HCT116 (cell line): ENCODE measurements around the gene AOC2. TPM values are rescaled to one million over a fixed set of nuclear protein-coding genes. Genes with fewer than 3 reads are reported as not detected.

Experiments
- ATAC-seq: fragments of 200-7000 bp; cut with Tn5 transposase; 2 replicates; pipeline ENCODE4 v1.9.1; 2020; ENCODE audit warnings: mild to moderate bottlenecking, moderate library complexity
- BruUV-seq: library from RNA; stranded (reverse); fragments of 400-500 nt; replicated peaks from 2 replicates; lab custom pipeline; 2021; lab: Mats Ljungman, UMichigan
- CTCF ChIA-PET: fragments of 300-600 bp; sonication (Branson Sonifier 250); formaldehyde crosslinking; loops from one replicate; lab custom pipeline; 2021; ENCODE audit warnings: antibody characterized with exemption; lab: Charles Lee
- POLR2A ChIA-PET: fragments of 300-600, 350-600 bp; sonication (Branson Sonifier 250); formaldehyde crosslinking; loops from one replicate; lab custom pipeline; 2021; ENCODE audit warnings: antibody characterized with exemption; lab: Charles Lee
- RAD21 ChIA-PET, 2 experiments: fragments of 300-600 bp; sonication (Branson Sonifier 250); formaldehyde crosslinking; loops; one replicate each; lab custom pipeline; 2023; ENCODE audit warnings: low total read pairs in 2 of 2; ENCODE audit not compliant: uncharacterized antibody in 2 of 2, unreplicated experiment in 2 of 2, low non-redundant PET in 1 of 2; lab: Charles Lee
- DNase-seq: peaks from one replicate; pipeline ENCODE4 v3.0.0-alpha.2; 2010; ENCODE audit warnings: low read depth, low spot score
- H2AFZ ChIP-seq: fragments of 200-600 bp; shearing (Covaris generic), sonication (generic); 2 replicates; pipeline ENCODE4 v1.6.1; 2017; ENCODE audit warnings: low read depth, mixed run types, mixed read lengths, antibody characterized with exemption, low read length; ENCODE audit not compliant: poor library complexity, severe bottlenecking
- H3K27ac ChIP-seq: 2 replicates; pipeline ENCODE4 v1.5.1; 2012; ENCODE audit warnings: low read depth, low read length
- H3K27me3 ChIP-seq: fragments of 200-600 bp; sonication (generic); 2 replicates; pipeline ENCODE4 v1.6.1; 2016; ENCODE audit warnings: mixed run types, low read length, mixed read lengths; ENCODE audit not compliant: insufficient read depth
- H3K36me3 ChIP-seq, 2 experiments: fragments of 200-500 bp in 1 of 2; fragments of 200-600 bp in 1 of 2; sonication (Bioruptor generic) in 1 of 2; sonication (generic) in 1 of 2; 2 replicates each; pipeline versions ENCODE4 v1.5.1 to v1.6.1; 2014 to 2016; ENCODE audit warnings: low read length in 2 of 2, inconsistent platforms in 1 of 2, mixed read lengths in 1 of 2, mixed run types in 1 of 2; ENCODE audit not compliant: insufficient read depth in 2 of 2, control insufficient read depth in 1 of 2
- H3K4me1 ChIP-seq, 2 experiments: fragments of 200-600 bp in 1 of 2; sonication (generic) in 1 of 2; 2 replicates each; pipeline versions ENCODE4 v1.5.1 to v1.6.1; 2012 to 2017; ENCODE audit warnings: low read length in 2 of 2, inconsistent platforms in 1 of 2, mild to moderate bottlenecking in 1 of 2, mixed read lengths in 1 of 2, mixed run types in 1 of 2, moderate library complexity in 1 of 2; ENCODE audit not compliant: insufficient read depth in 2 of 2, control insufficient read depth in 1 of 2
- H3K4me2 ChIP-seq: fragments of 200-600 bp; sonication (generic); 2 replicates; pipeline ENCODE4 v1.6.1; 2017; ENCODE audit warnings: mixed run types, low read length, mixed read lengths
- H3K4me3 ChIP-seq, 2 experiments: fragments of 200-600 bp in 1 of 2; sonication (generic) in 1 of 2; replicated peaks in 1 of 2; 2 replicates each; pipeline ENCODE4 v1.5.1; 2011 to 2016; ENCODE audit warnings: low read length in 2 of 2, control low read depth in 1 of 2, low read depth in 1 of 2, mild to moderate bottlenecking in 1 of 2, mixed read lengths in 1 of 2, mixed run types in 1 of 2
- H3K79me2 ChIP-seq: fragments of 200-600 bp; sonication (generic); 2 replicates; pipeline ENCODE4 v1.6.1; 2017; ENCODE audit warnings: mild to moderate bottlenecking, mixed run types, low read length, moderate library complexity, mixed read lengths; ENCODE audit not compliant: insufficient read depth
- H3K9ac ChIP-seq: fragments of 200-600 bp; sonication (generic); 2 replicates; pipeline ENCODE4 v1.6.1; 2016; ENCODE audit warnings: low read length, mixed read lengths
- H3K9me2 ChIP-seq: fragments of 200-600 bp; sonication (generic), shearing (Covaris generic); 2 replicates; pipeline ENCODE4 v1.6.1; 2017; ENCODE audit warnings: mixed run types, mild to moderate bottlenecking, moderate library complexity; ENCODE audit not compliant: insufficient read depth
- H3K9me3 ChIP-seq, 2 experiments: fragments of 200-500 bp in 1 of 2; fragments of 200-600 bp in 1 of 2; sonication (Bioruptor generic) in 1 of 2; sonication (generic) in 1 of 2; 2 replicates each; pipeline ENCODE4 v1.6.1; 2014 to 2017; ENCODE audit warnings: low read length in 2 of 2, mixed read lengths in 2 of 2, inconsistent platforms in 1 of 2, low read depth in 1 of 2, mild to moderate bottlenecking in 1 of 2, mixed run types in 1 of 2, moderate library complexity in 1 of 2; ENCODE audit not compliant: control insufficient read depth in 1 of 2, insufficient read depth in 1 of 2
- H4K20me1 ChIP-seq: fragments of 200-600 bp; sonication (generic), shearing (Covaris generic); 2 replicates; pipeline ENCODE4 v1.6.1; 2017; ENCODE audit warnings: mixed run types, mild to moderate bottlenecking, moderate library complexity; ENCODE audit not compliant: insufficient read depth
- CBX3 ChIP-seq: IDR thresholded peaks from 2 replicates; pipeline ENCODE4 v1.6.1; 2012; ENCODE audit warnings: low read depth
- EZH2 ChIP-seq: fragments of 200-600 bp; sonication (generic); IDR thresholded peaks from 2 replicates; pipeline ENCODE4 v1.6.1; 2017; ENCODE audit warnings: antibody characterized with exemption, mixed run types
- FOSL1 ChIP-seq: IDR thresholded peaks from 2 replicates; pipeline ENCODE4 v1.6.1; 2012; ENCODE audit warnings: low read depth
- JUND ChIP-seq: IDR thresholded peaks from 2 replicates; pipeline ENCODE4 v1.6.1; 2012
- MAX ChIP-seq: IDR thresholded peaks from 2 replicates; pipeline ENCODE4 v1.6.1; 2012
- RAD21 ChIP-seq: IDR thresholded peaks from 2 replicates; pipeline ENCODE4 v1.6.1; 2012; ENCODE audit warnings: low read depth, mild to moderate bottlenecking
- SIN3A ChIP-seq: IDR thresholded peaks from 2 replicates; pipeline ENCODE4 v1.6.1; 2012; ENCODE audit warnings: low read depth
- SP1 ChIP-seq: IDR thresholded peaks from 2 replicates; pipeline ENCODE4 v1.6.1; 2012; ENCODE audit warnings: low read depth
- ZFX ChIP-seq: fragments of 450-650 bp; IDR thresholded peaks from 2 replicates; pipeline ENCODE4 v1.6.1; 2017
- intact Hi-C: fragments of 100-400 bp; cut with micrococcal nuclease; formaldehyde crosslinking; loops from 2 replicates; pipeline ENCODE4 v1.10.0; 2022
- total RNA-seq: library from RNA; stranded (reverse); gene quantifications from one replicate; pipeline ENCODE4 v1.2.1, GENCODE V29; 2021; ENCODE audit not compliant: unreplicated experiment
- TF ChIP-seq, protein P1 (sequence below): IDR thresholded peaks from 2 replicates; pipeline ENCODE4 v1.6.1; 2011; ENCODE audit warnings: mild to moderate bottlenecking, low read length, moderate library complexity; ENCODE audit not compliant: insufficient replicate concordance; ENCODE audit errors: extremely low read depth

AOC2 gene
- total RNA-seq, 1 experiment from 2014 or later, result 8.0 TPM

DNA sequence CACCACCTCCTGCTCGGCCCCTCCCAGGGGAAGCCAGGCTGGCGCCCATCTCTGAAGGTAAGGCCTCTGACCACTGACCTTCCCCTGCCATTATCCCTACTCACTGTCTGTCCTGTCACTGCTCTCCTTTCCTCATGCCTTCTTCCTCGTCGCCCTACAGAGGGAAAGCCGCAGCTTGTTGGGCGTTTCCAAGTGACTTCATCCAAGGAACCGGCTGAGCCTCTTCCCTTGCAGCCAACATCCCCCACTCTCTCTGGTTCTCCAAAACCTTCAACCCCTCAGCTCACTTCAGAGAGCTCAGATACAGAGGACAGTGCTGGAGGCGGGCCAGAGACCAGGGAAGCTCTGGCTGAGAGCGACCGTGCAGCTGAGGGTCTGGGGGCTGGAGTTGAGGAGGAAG is 48.9 kb upstream of the AOC2 start:
- Histone ChIP-seq H3K79me2 (peaks cover 8% of the 10 kb centered on the region; the same call in 1 of the 2 replicates), H3K27me3 (no peaks in the 10 kb centered on the region), H2AFZ (no peak overlapping the region), H3K4me2 (no peak overlapping the region), H3K9ac (no peak overlapping the region), H3K36me3 (no peaks in the 10 kb centered on the region), H3K4me3 (no peak overlapping the region), H3K27ac (no peak overlapping the region), H4K20me1 (no peaks in the 10 kb centered on the region), H3K9me3 (no peaks in the 10 kb centered on the region), H3K9me2 (no peaks in the 10 kb centered on the region), H3K4me1 (peaks cover 4 to 9% of the 10 kb centered on the region in 2 experiments; a peak in 2 of 4 replicates)
- intact Hi-C loops, result no loop called here
- DNase-seq, result no peak
- ChIA-PET POLR2A (no interaction called here), RAD21 (no interaction called here), CTCF (no interaction called here)
- ATAC-seq, result no peak
- no peak for TF ChIP-seq SP1
- TF ChIP-seq ZFX, result no peak
- TF ChIP-seq MAX, result no peak
- no peak for TF ChIP-seq JUND
- no peak for TF ChIP-seq FOSL1
- TF ChIP-seq, protein P1, sequence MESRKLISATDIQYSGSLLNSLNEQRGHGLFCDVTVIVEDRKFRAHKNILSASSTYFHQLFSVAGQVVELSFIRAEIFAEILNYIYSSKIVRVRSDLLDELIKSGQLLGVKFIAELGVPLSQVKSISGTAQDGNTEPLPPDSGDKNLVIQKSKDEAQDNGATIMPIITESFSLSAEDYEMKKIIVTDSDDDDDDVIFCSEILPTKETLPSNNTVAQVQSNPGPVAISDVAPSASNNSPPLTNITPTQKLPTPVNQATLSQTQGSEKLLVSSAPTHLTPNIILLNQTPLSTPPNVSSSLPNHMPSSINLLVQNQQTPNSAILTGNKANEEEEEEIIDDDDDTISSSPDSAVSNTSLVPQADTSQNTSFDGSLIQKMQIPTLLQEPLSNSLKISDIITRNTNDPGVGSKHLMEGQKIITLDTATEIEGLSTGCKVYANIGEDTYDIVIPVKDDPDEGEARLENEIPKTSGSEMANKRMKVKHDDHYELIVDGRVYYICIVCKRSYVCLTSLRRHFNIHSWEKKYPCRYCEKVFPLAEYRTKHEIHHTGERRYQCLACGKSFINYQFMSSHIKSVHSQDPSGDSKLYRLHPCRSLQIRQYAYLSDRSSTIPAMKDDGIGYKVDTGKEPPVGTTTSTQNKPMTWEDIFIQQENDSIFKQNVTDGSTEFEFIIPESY, result no peak
- TF ChIP-seq SIN3A, result no peak
- no peak for TF ChIP-seq EZH2
- no peak for TF ChIP-seq RAD21
- no peak for TF ChIP-seq CBX3
- no TSS peak for BruUV-seq
